AG10803 (cell line): ENCODE measurements around the gene LMBRD1.
"Not testable (repeated sequence)": the region's sequence is repeated elsewhere in the genome, so short reads cannot be mapped to it uniquely, and the experiment has no call there.

Experiments
- DNase-seq: peaks from one replicate; pipeline ENCODE4 v3.0.0; 2010; ENCODE audit warnings: low read depth
- H3K4me3 ChIP-seq: 2 replicates; pipeline ENCODE4 v1.5.1; 2011; ENCODE audit warnings: mild to moderate bottlenecking, low read length, control low read depth
- CTCF ChIP-seq: conservative IDR thresholded peaks from 2 replicates; pipeline ENCODE4 v1.5.1; 2011; ENCODE audit warnings: mild to moderate bottlenecking, low read length, control low read depth, inconsistent platforms

LMBRD1 gene

DNA sequence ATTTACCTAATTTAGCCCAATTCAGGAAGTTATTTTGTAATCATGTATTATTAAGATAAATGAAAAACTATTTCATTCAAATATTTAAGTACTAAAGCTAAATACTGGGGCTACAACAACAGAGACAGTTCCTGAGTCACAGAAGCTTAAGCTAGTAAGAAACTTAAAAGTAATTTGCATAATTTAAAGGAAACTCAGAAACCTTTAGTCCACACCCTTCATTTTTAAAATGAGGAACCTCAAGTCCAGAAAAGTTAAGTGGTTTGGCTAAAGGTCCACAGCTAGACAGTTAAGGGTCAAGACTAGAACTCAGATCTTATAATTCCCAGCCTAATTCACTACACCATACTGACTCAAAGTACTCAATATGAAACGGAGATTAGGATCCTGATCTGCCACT, 7.2 kb downstream of the LMBRD1 start:
- DNase-seq = no peak
- H3K4me3 ChIP-seq = no peak overlapping the region
- no peak for TF ChIP-seq CTCF

DNA sequence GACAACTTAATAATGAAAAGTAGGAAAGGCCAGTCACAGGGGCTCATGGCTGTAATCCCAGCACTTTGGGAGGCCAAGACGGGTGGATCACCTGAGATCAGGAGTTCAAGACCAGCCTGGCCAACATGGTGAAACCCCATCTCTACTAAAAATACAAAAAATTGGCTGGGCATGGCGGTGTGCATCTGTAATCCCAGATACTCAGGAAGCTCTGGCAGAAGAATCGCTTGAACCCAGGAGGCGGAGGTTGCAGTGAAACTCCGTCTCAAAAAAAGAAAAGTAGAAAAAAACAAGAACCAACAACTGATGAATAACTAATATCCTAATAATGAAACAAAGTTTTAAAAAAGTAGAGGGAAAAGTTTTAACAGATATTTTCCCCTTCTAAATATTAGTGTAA, 9.4 kb downstream of the LMBRD1 start:
- DNase-seq, H3K4me3 ChIP-seq: not testable (repeated sequence)

DNA sequence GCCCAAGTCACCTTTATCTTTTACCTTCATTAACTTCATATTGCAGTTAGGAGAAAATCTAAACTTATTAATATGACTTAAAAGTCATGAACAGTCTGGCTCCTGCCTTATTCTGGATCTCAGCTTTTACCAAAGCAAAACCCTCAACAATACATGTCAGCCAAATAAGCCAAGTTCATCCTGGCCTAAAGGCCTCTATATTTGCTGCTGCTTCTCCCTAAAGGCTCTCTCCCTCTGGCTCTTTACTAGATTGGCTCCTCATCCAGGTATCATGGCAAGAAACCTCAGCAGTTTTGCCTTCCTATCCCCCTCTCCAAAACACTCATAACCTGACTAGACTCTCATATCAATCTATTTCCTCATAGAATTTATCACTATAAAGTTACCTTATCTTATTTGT, 11.1 kb downstream of the LMBRD1 start:
- TF ChIP-seq CTCF = no peak
- no peak for DNase-seq
- no peak overlapping the region for H3K4me3 ChIP-seq

- DNase-seq = no peak
- H3K4me3 ChIP-seq = no peak overlapping the region
- no peak for TF ChIP-seq CTCF
Observed at GRCh38 chr6:69784595-69785377, 12.0 kb downstream of the LMBRD1 start.

DNA sequence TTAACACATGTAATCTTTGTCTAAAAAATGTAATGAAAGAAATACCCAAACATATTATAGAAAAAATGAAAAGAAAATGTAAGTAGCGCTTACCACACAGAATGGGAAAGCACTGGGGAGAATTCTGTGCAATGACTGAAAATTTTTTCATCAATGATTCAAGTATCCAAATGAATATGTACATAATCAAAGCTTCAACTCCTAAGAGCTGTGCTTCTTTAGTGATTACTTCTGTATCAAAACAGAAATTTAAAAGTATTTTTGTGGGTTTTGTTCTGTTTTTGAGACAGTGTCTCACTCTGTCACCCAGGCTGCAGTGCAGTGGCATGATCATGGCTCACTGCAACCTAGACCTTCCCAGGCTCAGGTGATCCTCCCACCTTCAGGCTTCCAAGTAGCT, 13.7 kb downstream of the LMBRD1 start:
- no peak overlapping the region for H3K4me3 ChIP-seq
- DNase-seq = no peak
- no peak for TF ChIP-seq CTCF

- no peak overlapping the region for H3K4me3 ChIP-seq
- no peak for DNase-seq
- TF ChIP-seq CTCF = no peak
Observed at GRCh38 chr6:69780585-69781178, 16.1 kb downstream of the LMBRD1 start.

DNA sequence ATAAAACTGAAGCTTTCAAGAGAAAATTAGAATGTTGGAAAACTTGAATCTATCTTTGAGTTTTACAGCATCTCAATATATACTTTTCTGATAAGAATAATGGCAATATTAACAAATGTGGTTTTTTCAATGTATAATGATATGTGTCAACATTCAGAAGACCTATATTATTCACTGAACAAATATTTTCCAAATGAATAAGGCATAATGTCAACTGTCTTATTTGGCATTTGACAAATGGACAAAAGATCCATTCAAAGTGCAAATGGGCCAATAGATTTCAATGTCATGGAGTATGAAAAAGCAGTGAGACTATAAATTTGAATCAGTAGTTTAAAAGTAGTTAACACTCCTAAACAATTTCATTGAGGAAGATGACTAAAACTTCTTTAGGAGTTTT, 20.9 kb downstream of the LMBRD1 start:
- TF ChIP-seq CTCF = no peak

More for the DNA sequence above, 20.9 kb downstream of the LMBRD1 start:
- no peak overlapping the region for H3K4me3 ChIP-seq
- DNase-seq = no peak
